ENCODE data around the gene CALML5.

CALML5 gene

DNA sequence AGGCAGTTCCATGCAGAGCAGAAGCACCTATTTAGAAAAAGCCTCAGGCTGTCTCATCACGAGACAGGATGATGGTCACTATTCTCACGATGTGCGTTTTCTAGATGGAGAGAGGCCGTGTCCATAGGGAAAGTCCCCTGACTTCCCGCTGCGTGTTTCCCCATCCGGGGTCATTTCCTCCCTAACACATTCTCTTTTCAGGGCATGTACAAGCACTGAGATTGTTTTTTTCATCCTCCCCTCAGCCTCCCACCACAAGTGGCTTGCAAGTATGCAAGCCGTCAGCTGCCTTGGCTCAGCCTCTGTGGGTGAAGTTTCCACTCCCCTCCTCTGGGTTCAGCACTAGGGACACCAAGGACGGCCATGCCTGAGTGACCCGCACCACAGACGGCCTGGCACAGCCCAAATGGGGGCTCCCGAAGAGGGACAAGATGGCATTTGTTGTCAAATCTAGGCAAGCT is 2.7 kb upstream of the CALML5 start:
- no peak for DNase-seq (ENCODE audit: low read depth in 2 of 3, low spot score in 2 of 3)

DNA sequence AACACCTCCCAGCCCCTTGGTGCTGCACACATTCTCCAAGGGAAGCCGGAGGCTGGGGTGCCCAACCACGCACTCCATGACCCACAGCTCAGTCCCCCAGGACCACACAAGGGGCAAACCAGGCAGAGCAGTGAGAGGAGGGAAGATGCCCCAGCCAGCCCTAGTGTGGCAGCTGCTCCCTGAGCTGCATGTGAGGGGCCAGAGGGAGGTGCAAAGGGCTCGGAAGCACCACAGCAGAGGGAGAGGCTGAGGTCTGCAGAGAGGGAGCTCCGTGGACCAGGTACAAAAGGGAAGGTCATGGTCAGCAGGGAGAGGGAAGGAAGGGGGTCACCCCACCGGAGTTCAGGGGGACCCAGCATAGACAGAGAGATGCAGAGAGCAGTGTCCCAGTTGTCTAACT is 1.5 kb upstream of the CALML5 start:
- DNase-seq (ENCODE audit: low read depth in 2 of 3, low spot score in 2 of 3): no peak

GRCh38 chr10:5500162-5500670 is 846 bp upstream of the CALML5 start:
- DNase-seq (ENCODE audit: low read depth in 2 of 3, low spot score in 2 of 3): no peak

DNA sequence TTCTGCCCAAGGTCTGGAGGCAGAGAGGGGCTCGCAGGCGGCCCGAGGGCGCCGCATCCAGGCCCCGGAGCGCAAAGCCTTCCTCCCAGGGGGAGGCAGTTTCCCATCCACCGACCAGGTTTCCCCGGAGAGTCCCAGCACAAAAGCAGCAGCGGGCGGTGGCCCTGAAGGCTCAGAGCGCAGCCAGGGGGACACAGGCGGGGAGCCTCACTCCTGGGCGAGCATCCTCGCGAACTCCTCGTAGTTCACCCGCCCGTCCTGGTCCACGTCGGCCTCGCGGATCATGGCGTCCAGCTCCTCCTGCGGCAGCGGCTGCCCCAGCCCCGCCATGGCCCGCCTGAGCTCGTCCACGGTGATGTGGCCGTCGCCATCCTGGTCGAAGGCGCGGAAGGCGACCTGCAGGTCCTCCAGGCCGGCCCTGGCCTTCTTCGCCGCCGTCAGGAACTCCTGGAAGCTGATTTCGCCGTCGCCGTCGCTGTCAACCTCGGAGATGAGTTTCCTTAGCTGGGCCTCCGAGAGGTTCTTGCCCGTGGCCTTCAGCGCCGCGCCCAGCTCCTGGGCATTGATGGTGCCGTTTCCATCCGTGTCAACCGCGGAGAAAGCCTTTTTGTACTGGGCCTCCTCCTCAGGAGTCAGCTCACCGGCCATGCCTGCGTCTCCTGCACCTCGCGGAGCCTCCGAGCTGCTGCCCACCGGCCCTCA is 428 bp downstream of the CALML5 start:
- DNase-seq (ENCODE audit: low read depth in 2 of 3, low spot score in 2 of 3): no peak

- no peak for DNase-seq (ENCODE audit: low read depth in 2 of 3, low spot score in 2 of 3)
Observed at GRCh38 chr10:5497948-5498730, 1.2 kb downstream of the CALML5 start.

DNA sequence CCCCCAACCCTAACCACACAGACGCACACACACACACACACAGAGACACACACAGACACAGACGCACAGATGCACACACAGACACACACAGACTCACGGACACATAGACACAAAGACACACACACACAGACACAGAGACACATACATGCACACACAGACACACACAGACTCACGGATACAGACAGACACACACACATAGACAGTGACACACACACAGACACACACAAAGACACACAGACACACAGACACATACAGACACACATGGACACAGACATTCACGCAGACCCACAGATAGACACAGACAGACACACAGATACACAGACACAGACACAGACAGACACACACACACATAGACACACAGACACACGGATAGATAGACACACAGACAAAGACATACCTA is 2.1 kb downstream of the CALML5 start:
- DNase-seq (ENCODE audit: low read depth in 2 of 3, low spot score in 2 of 3): no peak

DNA sequence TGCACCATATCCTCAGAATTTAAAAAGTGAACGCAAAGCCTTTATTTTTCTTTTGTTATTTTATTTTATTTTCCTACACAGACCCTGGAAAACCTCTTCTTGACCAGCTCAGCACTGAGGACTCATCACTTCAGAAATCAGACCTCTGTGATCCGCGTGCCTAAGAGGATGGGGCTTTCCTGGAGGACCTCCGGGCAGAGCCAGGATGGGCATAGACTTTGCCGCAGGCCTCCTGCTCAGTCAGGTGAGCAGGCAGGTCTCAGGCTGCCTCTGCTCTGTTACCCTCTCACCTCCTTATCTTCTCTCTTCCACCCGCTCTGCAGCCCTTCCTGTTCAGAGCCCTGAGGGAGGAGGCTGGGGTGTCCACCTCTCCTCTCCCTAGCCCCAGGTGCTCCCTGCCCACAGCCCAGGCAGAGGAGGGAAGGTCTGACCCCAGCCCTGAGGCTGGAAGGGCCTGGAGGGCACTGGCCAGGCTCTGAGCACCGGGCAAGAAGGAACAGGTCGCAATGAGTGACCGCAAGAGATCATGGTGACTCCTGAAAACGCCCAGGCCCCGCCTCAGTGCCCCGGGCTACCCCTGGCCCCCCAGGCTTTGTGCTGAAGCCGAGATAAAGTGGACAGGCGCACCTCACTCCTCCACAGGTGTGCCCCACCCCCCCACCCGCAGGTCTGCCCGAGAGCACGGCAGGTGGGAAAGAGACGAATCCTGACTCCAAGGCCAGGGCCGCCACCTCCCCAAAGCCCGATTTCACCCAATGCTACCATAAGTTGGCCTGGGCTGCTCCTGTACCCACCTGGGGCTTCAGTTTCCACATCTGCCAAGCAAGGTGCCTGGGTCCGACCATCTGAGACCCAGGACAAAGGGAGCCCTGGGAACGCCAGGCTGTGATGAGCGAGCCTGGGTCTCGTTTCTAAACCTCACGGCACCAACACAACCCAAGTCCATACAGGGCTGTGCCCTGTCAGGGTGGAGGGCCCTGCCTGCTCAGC is 2.8 kb downstream of the CALML5 start:
- no peak for DNase-seq (ENCODE audit: low read depth in 2 of 3, low spot score in 2 of 3)

DNA sequence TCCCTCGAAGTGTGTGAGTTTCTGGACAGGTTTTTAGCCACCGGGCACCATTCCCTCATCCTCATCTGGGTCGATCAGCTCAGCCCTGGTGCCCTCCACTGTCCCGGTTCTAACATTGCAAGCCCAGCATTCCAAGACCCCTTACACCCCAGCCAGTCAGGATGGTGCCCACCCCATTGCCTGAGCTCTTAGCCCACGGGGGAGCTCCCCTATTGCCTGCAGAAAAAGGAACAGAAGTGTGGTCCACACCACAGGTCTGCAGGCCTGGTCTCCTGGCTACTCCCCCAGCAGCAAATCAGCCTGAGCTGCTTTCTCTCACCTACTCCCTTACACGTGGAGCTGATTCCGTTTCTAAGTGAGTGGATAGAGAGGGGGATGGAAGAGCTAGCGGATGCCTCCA is 4.8 kb downstream of the CALML5 start:
- DNase-seq (ENCODE audit: low read depth in 2 of 3, low spot score in 2 of 3): no peak

- no peak for DNase-seq (ENCODE audit: low read depth in 2 of 3, low spot score in 2 of 3)
Observed at GRCh38 chr10:5493691-5494090, 5.7 kb downstream of the CALML5 start.

DNA sequence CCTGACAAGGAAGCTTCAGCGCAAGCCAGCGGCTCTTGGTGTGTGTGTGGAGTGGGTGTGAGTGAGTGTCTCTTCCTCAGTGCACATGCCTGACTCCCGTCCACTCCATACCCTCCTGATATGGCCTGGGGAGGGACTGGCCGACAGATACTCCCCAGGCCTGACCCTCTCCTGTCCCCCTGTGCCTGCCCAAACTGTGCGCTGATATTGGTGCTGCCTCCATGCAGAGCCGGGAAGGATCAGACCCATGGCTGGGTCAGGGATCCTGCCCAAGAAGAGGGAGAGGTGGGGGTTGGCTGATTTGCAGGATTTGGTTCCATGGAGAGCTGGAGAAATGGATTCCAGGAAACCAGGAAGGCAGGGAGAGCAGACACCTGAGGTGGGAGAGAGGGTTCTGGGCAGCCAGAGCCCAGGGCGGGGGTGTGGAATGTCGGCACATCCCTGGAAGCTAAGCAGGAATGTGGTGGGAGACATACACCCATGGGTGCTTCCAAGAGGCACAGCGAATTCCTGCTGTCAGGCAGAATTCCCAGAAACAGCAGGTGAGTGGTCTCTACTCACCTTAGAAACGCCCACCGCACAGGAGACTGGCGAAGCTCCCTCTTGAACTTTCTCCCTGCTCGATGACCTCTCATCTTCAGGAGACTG is 6.3 kb downstream of the CALML5 start:
- no peak for DNase-seq (ENCODE audit: low read depth in 2 of 3, low spot score in 2 of 3)

GRCh38 chr10:5492322-5492855 is 7.0 kb downstream of the CALML5 start:
- DNase-seq (ENCODE audit: low read depth in 2 of 3, low spot score in 2 of 3): no peak

- DNase-seq (ENCODE audit: low read depth in 2 of 3, low spot score in 2 of 3): no peak
Observed at GRCh38 chr10:5491477-5491876, 7.9 kb downstream of the CALML5 start.

DNA sequence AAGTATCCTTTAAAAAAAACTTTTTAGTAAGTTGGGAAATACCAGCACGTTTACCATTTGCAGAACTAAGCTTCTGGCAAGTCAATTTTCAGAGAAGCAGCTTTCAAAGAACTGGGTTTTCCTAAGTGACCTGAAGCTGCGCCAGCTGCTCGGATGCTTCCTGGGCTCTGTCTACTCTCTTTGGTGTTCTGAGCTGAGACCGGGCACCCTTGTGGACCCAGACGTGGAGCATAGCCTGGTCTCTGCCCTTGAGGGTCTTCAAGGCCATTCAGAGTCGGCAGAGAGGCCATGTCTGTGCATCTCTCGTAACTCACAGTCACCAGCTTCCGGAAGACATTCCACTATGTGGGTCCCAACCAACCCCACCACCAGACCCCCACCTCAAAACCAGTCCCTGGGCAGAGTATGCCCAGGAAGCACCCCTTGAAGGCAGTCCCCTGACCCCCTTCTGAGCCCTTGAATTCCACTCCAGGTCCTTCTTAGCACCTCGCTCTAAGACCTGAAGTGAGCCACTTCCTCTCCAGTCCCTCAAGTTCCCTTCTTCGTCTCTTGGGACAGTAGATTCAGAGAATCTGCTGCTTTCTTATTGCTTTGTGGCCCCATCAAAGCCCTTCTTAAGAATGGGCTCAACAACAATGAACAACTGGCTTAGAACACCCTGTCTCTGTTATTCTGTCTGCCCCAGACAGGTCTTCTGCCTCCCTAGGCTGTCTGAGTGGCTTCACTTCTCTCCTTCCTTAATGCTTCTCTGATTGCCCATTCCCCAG is 8.5 kb downstream of the CALML5 start:
- DNase-seq (ENCODE audit: low read depth in 2 of 3, low spot score in 2 of 3): no peak

DNA sequence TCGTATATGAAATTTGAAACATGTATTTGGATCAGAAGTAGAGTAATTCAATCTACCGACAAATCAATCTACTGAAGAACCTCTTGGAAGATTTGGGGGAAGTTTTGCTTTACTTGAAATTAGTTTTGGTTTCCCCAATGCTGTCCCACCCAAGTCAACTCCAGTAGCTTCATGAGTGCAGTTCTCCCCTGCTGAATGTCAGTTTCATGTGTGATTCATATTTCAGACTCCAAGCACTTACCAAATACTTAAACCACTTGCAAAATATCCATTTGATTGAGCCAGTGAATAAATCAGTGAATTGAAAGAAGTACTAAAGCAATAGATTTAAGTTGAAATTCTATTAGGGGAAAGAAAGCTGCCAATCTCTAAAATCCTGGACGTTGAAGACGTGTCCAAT is 9.3 kb downstream of the CALML5 start:
- DNase-seq (ENCODE audit: low read depth in 2 of 3, low spot score in 2 of 3): no peak

DNA sequence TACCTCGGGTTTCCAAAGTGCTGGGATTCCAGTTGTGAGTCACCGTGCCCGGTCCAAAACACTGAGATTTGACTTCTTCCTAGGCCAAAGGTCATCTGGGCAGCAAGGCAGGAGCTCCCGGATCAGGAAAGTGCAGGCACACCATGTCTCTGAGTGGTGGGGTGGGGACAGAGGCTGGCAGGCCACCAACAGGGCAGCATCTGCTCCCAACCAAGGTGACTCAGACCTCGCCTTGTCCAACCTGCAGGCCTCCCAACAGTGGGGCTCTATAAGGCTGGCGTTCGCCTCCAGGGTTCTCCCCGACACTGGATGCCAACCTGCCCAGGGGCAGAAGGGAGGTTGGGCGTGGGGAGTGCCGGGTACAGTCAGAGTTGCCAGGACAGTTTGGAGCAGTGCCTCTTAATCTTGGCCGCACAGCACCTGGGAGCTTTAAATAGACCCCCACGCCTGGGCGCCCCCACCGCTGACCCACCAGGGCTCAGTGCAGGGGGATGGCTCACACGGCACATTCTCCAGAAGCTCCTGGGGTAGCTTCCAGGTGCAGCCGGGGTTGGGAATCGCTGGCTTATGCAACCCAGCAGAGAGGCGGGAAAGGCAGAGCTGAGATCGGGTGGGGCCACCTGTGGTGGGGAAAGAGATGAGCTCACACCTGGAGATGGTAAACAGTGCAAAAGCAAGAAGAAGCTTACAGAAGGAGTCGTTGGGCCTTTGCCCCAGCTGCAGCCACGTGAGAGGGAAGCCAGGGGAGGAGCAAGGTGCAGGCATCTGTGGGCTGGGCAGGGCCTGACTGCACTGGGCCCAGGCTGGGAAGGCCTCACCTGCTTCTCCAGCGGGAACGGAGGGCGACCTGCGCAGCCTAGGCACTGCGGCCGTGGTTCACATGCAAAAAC is 10.9 kb downstream of the CALML5 start:
- DNase-seq (ENCODE audit: low read depth in 2 of 3, low spot score in 2 of 3): no peak

DNA sequence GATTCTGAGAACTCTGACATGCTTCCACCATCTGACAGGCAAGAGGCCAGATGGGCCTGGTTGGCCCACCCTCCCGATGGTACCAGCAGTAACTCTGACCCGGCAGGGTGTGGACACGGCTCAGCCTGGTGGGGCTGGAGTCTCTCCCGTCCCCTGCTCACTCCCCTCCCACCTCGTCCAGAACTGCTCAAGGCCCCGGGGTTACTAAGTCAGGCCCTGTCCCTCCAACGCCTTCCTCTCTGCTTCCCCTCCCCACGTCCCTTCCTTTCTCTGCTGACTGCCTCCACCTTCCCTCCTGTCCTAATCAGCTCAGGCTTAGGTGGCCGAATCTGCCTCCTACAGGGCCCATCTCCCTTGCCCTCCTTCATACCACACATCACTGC is 12.5 kb downstream of the CALML5 start:
- no peak for DNase-seq (ENCODE audit: low read depth in 2 of 3, low spot score in 2 of 3)

DNA sequence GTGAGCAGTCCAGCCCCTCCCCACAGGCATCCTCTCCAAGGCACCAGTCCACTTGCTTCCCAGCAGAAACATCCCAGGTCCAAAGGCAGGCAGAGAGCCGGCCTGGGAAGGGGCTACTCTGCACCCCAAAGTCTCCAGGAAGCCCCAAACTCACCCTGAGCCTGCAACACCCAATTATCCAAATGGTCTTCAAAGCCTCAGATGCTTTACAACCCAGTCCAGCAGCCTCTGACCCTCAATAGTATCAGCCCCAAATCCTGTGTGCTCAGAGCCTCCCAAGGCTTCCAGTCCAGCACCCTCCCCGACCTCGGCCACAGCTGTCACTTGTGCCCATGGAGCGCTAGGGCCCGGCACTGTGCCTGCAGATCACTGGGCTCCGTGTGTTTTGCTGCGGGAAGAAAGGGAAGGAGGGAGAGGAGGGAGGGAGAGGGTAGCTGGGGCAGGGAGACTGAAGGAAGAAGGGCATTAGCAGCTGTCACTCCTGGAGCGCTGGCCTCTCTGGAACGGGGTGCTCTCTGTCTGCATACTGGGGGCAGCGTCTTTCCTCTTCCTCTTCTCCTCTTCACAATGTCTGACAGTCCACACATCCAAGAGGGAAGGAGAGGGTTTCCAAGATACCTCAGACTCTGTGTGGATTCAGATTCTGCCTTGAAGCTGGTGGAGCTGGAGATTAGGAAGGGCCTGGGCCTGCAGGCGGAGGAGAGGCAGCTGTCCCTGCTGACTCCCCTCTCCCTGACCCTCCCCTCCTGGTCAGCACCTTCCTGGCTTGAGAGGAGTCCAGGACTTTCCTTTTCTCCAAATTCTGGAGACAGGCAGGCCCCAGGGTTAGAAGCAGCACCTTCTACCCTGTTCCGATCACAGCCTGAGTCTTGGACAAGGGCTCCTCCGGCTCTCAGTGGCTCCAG is 13.2 kb downstream of the CALML5 start:
- no peak for DNase-seq (ENCODE audit: low read depth in 2 of 3, low spot score in 2 of 3)

DNA sequence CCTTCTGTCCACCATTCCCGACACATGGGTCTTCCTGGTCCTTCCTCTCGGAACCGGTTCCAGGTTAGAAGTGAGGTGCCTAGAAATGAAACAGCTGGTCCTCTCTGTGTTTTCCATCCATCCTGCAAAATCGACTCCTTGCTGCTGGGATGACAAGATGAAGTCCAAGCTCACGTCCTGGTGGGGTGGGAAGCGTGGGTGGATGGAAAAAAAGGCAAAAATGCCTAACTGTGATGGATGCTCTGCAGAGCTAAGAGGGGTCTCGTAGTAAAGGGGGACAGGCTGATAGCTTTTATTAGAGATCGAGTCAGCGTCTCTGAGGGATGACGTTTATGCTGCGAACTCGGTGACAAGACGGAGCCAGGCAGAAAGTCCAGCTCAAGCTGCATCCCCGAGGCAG is 14.1 kb downstream of the CALML5 start:
- DNase-seq (ENCODE audit: low read depth in 2 of 3, low spot score in 2 of 3): no peak

Measured in activated CD8-positive, alpha-beta memory T cell treated with anti-CD3 and anti-CD28 coated beads for 48 hours (primary cell).